ENCODE data around the gene DYRK1B. TPM values are rescaled to one million over a fixed set of nuclear protein-coding genes. Genes with fewer than 3 reads are reported as not detected.

Gene DYRK1B
- polyA plus RNA-seq, 1 experiment: 8.4 TPM

DNA sequence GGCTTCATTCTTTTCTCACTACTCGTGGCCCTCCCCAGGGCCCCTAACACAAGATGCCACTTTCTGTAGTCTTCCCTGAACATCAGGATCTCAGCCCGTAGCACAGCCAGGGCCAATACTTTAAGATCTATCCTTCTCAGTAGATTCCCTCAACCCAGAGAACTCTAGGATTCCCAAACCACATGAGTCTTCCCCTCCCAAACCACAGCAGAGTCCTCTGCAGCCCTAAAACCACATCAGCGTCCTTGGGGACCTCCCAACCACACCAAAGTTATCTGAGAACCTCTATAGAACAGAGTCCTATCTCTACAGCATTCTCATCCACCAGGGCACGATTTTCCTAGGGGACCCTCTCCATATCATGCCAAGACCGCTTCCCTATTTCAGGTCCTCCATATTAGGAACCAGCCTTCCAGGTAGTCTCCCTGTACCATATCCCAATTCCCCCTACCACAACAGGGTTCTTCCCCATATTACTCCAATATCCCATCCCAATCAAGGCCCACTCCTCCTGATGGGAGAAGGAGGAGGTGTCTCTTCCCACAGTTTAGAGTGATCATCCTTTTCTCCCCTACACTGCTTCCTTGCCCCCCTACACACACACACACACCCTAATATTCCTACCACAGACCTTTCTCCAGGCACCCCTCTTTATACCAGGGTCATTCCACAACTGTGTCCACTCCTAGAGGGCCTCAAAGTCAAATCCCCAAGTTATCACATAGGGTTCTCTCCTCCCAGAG, 1.4 kb downstream of the DYRK1B start:
- POLR2A ChIA-PET: no interaction called here
- Histone ChIP-seq H3K27me3 (ENCODE audit: control insufficient read depth, insufficient read depth, low read length) (no peaks in the 10 kb centered on the region), H3K36me3 (ENCODE audit: control insufficient read depth, insufficient read depth, low read length) (peaks cover 24% of the 10 kb centered on the region), H3K4me3 (ENCODE audit: low read depth, low read length) (peak overlapping the region; percentile 90)
- no peak for DNase-seq (ENCODE audit: low read depth)
- CTCF ChIA-PET: interaction anchor here (1.8 to 2.2 kb wide), 2 partner anchors 10 to 40 kb away, joined by 12 to 35 read pairs; no protein-coding TSS in a partner anchor
- TF ChIP-seq, protein P1, sequence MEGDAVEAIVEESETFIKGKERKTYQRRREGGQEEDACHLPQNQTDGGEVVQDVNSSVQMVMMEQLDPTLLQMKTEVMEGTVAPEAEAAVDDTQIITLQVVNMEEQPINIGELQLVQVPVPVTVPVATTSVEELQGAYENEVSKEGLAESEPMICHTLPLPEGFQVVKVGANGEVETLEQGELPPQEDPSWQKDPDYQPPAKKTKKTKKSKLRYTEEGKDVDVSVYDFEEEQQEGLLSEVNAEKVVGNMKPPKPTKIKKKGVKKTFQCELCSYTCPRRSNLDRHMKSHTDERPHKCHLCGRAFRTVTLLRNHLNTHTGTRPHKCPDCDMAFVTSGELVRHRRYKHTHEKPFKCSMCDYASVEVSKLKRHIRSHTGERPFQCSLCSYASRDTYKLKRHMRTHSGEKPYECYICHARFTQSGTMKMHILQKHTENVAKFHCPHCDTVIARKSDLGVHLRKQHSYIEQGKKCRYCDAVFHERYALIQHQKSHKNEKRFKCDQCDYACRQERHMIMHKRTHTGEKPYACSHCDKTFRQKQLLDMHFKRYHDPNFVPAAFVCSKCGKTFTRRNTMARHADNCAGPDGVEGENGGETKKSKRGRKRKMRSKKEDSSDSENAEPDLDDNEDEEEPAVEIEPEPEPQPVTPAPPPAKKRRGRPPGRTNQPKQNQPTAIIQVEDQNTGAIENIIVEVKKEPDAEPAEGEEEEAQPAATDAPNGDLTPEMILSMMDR (IDR thresholded peaks at IDR 0.05; ENCODE audit: insufficient read depth, low read depth, low read length): no peak

DNA sequence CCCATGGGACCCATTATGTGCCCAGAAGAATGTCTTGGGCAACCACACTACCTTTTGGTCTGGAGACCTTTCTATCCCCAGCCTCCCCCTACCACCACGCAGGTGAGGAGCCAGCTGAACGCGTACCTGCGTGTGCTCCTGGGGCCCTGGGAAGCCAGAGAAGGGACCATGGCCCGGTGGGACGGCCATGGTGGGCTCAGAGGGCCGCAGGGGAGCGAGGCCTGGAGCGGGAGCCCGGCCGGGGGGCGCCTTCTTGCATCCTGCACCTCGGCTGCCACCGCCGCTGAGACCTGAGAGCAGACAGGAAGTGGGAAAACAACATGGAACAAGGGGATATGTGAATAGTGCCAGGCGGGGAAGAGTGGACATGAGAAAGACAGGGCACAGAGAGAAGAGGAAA, 2.3 kb downstream of the DYRK1B start:
- H3K4me3 ChIP-seq (ENCODE audit: low read depth, low read length): no peak overlapping the region
- H3K27me3 ChIP-seq (ENCODE audit: control insufficient read depth, insufficient read depth, low read length): no peaks in the 10 kb centered on the region
- POLR2A ChIA-PET: no interaction called here
- TF ChIP-seq, protein P1 (IDR thresholded peaks at IDR 0.05; ENCODE audit: insufficient read depth, low read depth, low read length): no peak
- peaks cover 27% of the 10 kb centered on the region for H3K36me3 ChIP-seq (ENCODE audit: control insufficient read depth, insufficient read depth, low read length)
- CTCF ChIA-PET: no interaction called here
- DNase-seq (ENCODE audit: low read depth): no peak

DNA sequence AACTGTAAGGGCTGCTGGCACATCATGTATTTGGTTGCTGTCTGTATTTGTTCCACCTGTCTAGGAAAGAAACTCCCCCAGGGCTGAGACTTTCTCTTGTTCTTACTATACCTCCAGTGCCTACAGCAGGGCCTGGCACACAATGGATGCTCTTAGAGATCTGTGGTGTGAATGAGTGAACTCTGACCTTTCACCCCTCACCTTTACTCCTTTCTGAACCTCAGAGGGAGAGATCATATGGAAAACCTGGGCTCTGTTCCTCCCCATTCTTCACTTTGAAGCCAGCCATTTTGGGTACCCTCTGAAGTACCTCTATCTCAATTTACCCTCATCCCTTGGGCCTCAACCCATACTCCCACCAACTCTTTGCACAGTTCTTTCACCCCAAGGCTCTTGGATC, 3.1 kb downstream of the DYRK1B start:
- H3K4me3 ChIP-seq (ENCODE audit: low read depth, low read length): no peak overlapping the region
- CTCF ChIA-PET: no interaction called here
- POLR2A ChIA-PET: no interaction called here
- no peaks in the 10 kb centered on the region for H3K27me3 ChIP-seq (ENCODE audit: control insufficient read depth, insufficient read depth, low read length)
- TF ChIP-seq, protein P1 (IDR thresholded peaks at IDR 0.05; ENCODE audit: insufficient read depth, low read depth, low read length): no peak
- DNase-seq (ENCODE audit: low read depth): no peak
- peaks cover 28% of the 10 kb centered on the region for H3K36me3 ChIP-seq (ENCODE audit: control insufficient read depth, insufficient read depth, low read length)

DNA sequence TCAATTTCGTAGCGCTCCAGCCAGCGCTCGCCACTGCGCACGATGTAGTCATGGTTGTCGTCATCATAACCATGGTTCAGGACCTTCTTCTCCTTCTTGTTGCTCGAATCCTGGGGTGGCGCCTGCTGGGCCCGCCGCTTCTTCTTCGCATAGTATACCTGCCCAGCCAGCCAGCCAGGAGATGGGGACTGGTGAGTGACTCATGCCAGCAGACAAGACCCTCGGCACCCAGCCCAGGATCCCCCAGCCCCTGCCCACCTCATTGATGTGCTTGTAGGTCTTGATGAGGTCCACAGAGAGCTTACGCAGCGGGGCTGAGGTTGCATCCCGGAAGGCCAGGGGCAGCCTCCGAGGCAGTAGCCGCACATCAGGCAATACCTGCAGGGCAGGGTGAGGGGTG, 3.6 kb downstream of the DYRK1B start:
- TF ChIP-seq, protein P1 (IDR thresholded peaks at IDR 0.05; ENCODE audit: insufficient read depth, low read depth, low read length): no peak
- Histone ChIP-seq H3K4me3 (ENCODE audit: low read depth, low read length) (no peak overlapping the region), H3K27me3 (ENCODE audit: control insufficient read depth, insufficient read depth, low read length) (no peaks in the 10 kb centered on the region), H3K36me3 (ENCODE audit: control insufficient read depth, insufficient read depth, low read length) (peaks cover 31% of the 10 kb centered on the region)
- ChIA-PET CTCF (interaction anchor here (8.1 kb wide), 1 partner anchor 13 kb away, joined by 46 read pairs; the partner anchor contains the start of gene FBL), POLR2A (no interaction called here)
- DNase-seq (ENCODE audit: low read depth): no peak

DNA sequence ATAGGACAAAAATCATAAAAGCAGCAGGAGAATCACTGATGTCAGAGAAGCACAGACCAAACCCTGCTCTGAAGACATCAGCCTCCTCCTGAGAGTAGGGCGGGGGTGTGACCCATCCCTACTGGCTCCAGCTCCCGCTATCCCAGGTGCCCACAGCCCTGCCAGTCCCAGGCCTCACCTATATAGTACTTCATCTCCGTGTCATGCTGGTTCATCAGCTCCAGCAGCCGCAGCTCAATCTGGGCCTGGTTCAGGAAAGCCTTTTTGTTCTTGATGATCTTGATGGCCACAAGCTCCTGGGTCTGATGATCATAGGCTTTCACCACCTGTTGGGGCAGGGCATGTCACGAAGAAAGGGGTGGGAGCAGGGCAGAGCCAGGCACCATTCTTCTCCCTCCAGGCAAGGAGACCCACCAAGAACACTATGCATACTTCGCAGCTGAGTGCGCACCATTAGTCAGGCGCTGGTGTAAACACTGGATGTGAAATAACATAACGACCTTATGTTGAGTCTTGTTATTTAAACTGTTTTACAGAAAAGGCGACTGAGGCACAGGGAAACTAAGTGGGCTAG, 4.2 kb downstream of the DYRK1B start:
- TF ChIP-seq, protein P1 (IDR thresholded peaks at IDR 0.05; ENCODE audit: insufficient read depth, low read depth, low read length): no peak
- no peak for DNase-seq (ENCODE audit: low read depth)
- no peak overlapping the region for H3K4me3 ChIP-seq (ENCODE audit: low read depth, low read length)
- ChIA-PET POLR2A (no interaction called here), CTCF (interaction anchor here (8.1 kb wide), 1 partner anchor 14 kb away, joined by 46 read pairs; the partner anchor contains the start of gene FBL)
- H3K27me3 ChIP-seq (ENCODE audit: control insufficient read depth, insufficient read depth, low read length): no peaks in the 10 kb centered on the region
- H3K36me3 ChIP-seq (ENCODE audit: control insufficient read depth, insufficient read depth, low read length): peaks cover 31% of the 10 kb centered on the region

All from BJ (cell line).